Measurements from ENCODE around the gene UROC1. TPM values are rescaled to one million over a fixed set of nuclear protein-coding genes. Genes with fewer than 3 reads are reported as not detected.

The UROC1 gene
- total RNA-seq: not detected

- intact Hi-C loops (cut with micrococcal nuclease): no loop called here
- no peaks in the 10 kb centered on the region for H3K4me1 Mint-ChIP-seq (ENCODE audit: low read depth)
- CTCF ChIA-PET: no interaction called here
- DNase-seq: no peak
- H3K27me3 Mint-ChIP-seq (ENCODE audit: low read depth): peaks cover 5% of the 10 kb centered on the region
- H3K4me3 Mint-ChIP-seq: no peak within 1 kb of the TSS
- no peaks in the 10 kb centered on the region for H3K9me3 Mint-ChIP-seq
- no peak within 1 kb of the TSS for H3K27ac Mint-ChIP-seq
- no peaks in the 10 kb centered on the region for H3K36me3 Mint-ChIP-seq (ENCODE audit: low read depth)
Measured at GRCh38 chr3:126517291-126517951, at the start of gene UROC1. UROC1 (minus strand) TSS chr3:126517773; CDS start chr3:126517719, 54 bp downstream.

GRCh38 chr3:126562737-126563276 is 45.2 kb upstream of the UROC1 start:
- H3K4me1 Mint-ChIP-seq (ENCODE audit: low read depth): no peaks in the 10 kb centered on the region
- no peak overlapping the region for H3K27ac Mint-ChIP-seq
- peaks cover 2% of the 10 kb centered on the region for H3K36me3 Mint-ChIP-seq (ENCODE audit: low read depth)
- H3K9me3 Mint-ChIP-seq: peaks cover 11% of the 10 kb centered on the region
- intact Hi-C loops (cut with micrococcal nuclease): no loop called here
- no peak overlapping the region for H3K4me3 Mint-ChIP-seq
- CTCF ChIA-PET: interaction anchor here (0.6 kb wide), 1 partner anchor 96 kb away, joined by 3 read pairs; no protein-coding TSS in a partner anchor
- peaks cover 10% of the 10 kb centered on the region for H3K27me3 Mint-ChIP-seq (ENCODE audit: low read depth)
- no peak for DNase-seq

GRCh38 chr3:126558336-126559071 is 40.9 kb upstream of the UROC1 start, which contains the start of gene C3orf22:
C3orf22 (minus strand) TSS chr3:126558932; CDS start chr3:126553390, 5,542 bp downstream.
- CTCF ChIA-PET: no interaction called here
- intact Hi-C loops (cut with micrococcal nuclease): no loop called here

GRCh38 chr3:126557761-126558160 is 40.2 kb upstream of the UROC1 start:
- intact Hi-C loops (cut with micrococcal nuclease): no loop called here
- Mint-ChIP-seq H3K36me3 (ENCODE audit: low read depth) (peaks cover 2% of the 10 kb centered on the region), H3K4me3 (no peak overlapping the region), H3K4me1 (ENCODE audit: low read depth) (no peaks in the 10 kb centered on the region), H3K9me3 (peaks cover 9% of the 10 kb centered on the region), H3K27ac (no peak overlapping the region), H3K27me3 (ENCODE audit: low read depth) (peaks cover 3% of the 10 kb centered on the region)
- CTCF ChIA-PET: no interaction called here
- DNase-seq: no peak

More at GRCh38 chr3:126558336-126559071, 40.9 kb upstream of the UROC1 start, which contains the start of gene C3orf22:
- DNase-seq: no peak
- Mint-ChIP-seq H3K9me3 (peaks cover 11% of the 10 kb centered on the region), H3K4me1 (ENCODE audit: low read depth) (no peaks in the 10 kb centered on the region), H3K27ac (no peak within 1 kb of the TSS), H3K36me3 (ENCODE audit: low read depth) (peaks cover 2% of the 10 kb centered on the region), H3K27me3 (ENCODE audit: low read depth) (peaks cover 4% of the 10 kb centered on the region), H3K4me3 (no peak within 1 kb of the TSS)

DNA sequence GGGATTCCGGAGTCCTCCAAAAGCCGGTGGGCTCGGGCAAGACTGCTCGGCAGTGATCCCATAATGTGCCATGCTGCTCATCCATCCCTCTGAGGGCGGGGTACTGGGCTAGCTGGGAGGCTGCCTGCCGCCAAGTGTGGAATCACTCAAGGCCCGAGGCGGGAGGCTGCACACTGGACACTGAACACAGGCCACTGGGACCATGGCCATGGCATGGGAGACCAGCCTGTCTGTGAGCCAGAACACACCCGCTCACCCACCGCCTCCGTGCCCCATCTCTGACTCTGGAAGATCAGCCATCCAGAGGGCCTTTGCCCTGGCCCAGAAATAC is 39.8 kb upstream of the UROC1 start:
- peaks cover 2% of the 10 kb centered on the region for H3K36me3 Mint-ChIP-seq (ENCODE audit: low read depth)
- intact Hi-C loops (cut with micrococcal nuclease): no loop called here
- peaks cover 2% of the 10 kb centered on the region for H3K27me3 Mint-ChIP-seq (ENCODE audit: low read depth)
- no peak overlapping the region for H3K27ac Mint-ChIP-seq
- H3K9me3 Mint-ChIP-seq: peaks cover 5% of the 10 kb centered on the region
- CTCF ChIA-PET: no interaction called here
- H3K4me3 Mint-ChIP-seq: no peak overlapping the region
- no peaks in the 10 kb centered on the region for H3K4me1 Mint-ChIP-seq (ENCODE audit: low read depth)
- no peak for DNase-seq

DNA sequence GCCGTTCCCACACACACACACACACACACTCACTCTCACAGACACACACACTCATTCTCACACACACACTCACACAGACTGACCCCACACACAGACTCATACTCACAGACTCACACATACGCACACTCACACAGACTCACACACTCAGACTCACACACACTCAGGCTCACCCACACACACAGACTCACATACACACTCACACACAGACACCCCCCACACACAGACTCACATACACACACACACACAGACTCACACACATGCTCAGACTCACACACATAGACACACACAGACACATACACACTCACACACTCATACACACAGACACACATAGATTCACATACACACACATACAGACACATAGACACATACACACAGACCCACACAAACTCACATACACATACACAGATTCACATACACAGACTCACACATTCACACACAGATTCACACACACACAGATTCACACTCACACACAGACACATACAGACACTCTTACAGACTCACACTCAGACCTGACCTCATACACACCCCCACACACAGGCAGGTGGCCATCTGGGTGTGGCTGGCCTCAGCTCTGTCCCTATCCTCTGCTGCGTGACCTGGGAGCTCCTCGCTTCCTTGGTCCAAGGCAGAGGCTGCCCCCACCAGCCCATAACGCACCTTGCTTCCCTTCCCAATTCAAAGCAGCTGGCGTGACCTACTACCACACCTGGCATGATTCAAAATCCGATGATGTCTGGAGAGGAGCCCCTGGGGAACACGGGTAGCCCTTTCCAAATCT is 39.3 kb upstream of the UROC1 start:
- peaks cover 2% of the 10 kb centered on the region for H3K27me3 Mint-ChIP-seq (ENCODE audit: low read depth)
- intact Hi-C loops (cut with micrococcal nuclease): no loop called here
- no peak for DNase-seq
- no peak overlapping the region for H3K4me3 Mint-ChIP-seq
- no peaks in the 10 kb centered on the region for H3K4me1 Mint-ChIP-seq (ENCODE audit: low read depth)
- CTCF ChIA-PET: no interaction called here
- peaks cover 2% of the 10 kb centered on the region for H3K36me3 Mint-ChIP-seq (ENCODE audit: low read depth)
- H3K27ac Mint-ChIP-seq: no peak overlapping the region
- peaks cover 4% of the 10 kb centered on the region for H3K9me3 Mint-ChIP-seq

DNA sequence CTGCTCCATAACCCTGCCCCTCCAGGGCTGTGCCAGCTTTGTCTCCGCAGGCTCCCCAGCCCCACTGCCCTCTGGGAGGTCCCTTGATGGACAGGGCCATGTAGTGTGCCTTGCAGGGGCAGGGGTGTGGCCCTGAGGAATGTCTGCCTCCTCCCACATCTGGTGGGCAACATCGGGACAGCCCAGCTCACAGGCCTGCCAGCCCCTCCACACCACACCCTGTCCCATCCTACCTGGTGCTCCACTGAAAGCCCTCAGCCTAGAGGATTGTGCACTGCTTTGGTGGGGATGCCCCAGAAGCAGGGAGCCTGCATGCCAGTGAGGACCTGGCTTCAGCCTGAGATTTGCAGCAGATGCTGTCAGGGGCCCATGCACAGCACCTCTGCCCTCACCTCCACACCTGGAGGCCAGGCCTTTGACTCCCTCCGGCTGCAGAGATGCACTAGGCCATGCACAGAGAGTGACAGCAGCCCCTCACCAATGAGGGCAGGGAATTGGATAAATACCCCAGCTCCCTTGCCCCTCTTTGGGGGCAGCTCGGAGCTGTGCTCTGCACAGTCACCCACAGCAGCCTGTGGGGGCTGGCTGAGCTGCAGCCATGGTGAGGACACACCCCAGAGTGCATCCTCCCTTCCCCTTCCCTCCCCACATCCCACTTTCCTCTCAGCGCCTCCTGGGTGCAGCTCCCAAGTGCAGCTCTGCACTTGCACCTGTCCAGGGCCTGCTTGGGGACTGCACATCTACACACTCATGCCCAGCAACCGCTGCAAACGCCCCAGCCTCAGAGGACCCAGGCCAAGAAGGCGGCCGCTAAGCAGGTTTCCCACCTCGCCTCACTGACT is 38.4 kb upstream of the UROC1 start:
- intact Hi-C loops (cut with micrococcal nuclease): no loop called here
- Mint-ChIP-seq H3K4me3 (no peak overlapping the region), H3K27me3 (ENCODE audit: low read depth) (no peaks in the 10 kb centered on the region), H3K27ac (no peak overlapping the region), H3K9me3 (no peaks in the 10 kb centered on the region), H3K4me1 (ENCODE audit: low read depth) (no peaks in the 10 kb centered on the region), H3K36me3 (ENCODE audit: low read depth) (no peaks in the 10 kb centered on the region)
- DNase-seq: no peak
- CTCF ChIA-PET: interaction anchor here (0.6 kb wide), 1 partner anchor 500 kb away, joined by 3 read pairs; no protein-coding TSS in a partner anchor

- intact Hi-C loops (cut with micrococcal nuclease): no loop called here
- H3K4me3 Mint-ChIP-seq: no peak overlapping the region
- no peak overlapping the region for H3K27ac Mint-ChIP-seq
- H3K27me3 Mint-ChIP-seq (ENCODE audit: low read depth): no peaks in the 10 kb centered on the region
- no peaks in the 10 kb centered on the region for H3K9me3 Mint-ChIP-seq
- no peak for DNase-seq
- no peaks in the 10 kb centered on the region for H3K4me1 Mint-ChIP-seq (ENCODE audit: low read depth)
- CTCF ChIA-PET: interaction anchor here (0.6 kb wide), 1 partner anchor 501 kb away, joined by 3 read pairs; no protein-coding TSS in a partner anchor
- H3K36me3 Mint-ChIP-seq (ENCODE audit: low read depth): no peaks in the 10 kb centered on the region
Measured at GRCh38 chr3:126554560-126555525, 37.3 kb upstream of the UROC1 start.

DNA sequence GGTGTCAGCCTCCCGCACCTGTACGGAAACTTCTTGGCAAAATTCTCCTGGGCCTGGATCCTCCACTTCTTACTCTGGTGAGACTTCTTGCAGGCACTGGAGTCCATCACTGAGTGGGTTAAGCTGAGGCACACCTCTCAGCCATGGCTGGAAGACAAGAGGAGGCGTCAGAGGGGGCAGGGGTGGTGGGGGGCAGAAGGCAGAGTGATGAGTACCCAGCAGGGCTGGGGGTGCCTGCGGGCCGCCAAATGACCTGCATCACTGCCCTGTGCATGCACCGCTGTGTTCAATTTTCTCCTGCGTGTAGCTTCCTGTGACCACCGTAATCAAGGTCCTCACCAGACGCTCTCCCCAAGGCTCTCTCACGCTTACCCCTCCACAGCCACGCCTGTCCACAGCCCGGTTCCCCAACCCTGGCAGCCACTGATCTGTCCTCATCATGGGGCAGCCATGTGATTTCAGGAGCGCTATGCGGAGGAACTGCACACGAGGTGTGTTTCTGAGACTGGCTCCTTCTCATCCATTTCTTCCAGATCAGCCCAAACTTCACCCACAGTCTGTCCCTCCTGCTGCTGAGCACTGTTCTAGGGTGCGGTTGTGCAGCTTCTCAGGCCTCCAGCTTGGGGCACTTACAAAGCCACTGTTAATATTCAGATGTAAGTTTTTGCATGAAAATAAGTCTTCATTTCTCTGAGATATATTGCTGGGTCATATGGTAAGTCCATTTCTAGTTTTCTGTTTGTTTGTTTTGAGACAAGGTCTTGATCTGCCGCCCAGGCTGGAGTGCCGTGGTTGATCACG is 35.9 kb upstream of the UROC1 start:
- CTCF ChIA-PET: no interaction called here
- intact Hi-C loops (cut with micrococcal nuclease): no loop called here
- no peaks in the 10 kb centered on the region for H3K36me3 Mint-ChIP-seq (ENCODE audit: low read depth)
- H3K27ac Mint-ChIP-seq: no peak overlapping the region
- H3K4me3 Mint-ChIP-seq: no peak overlapping the region
- H3K27me3 Mint-ChIP-seq (ENCODE audit: low read depth): no peaks in the 10 kb centered on the region
- no peaks in the 10 kb centered on the region for H3K4me1 Mint-ChIP-seq (ENCODE audit: low read depth)
- no peaks in the 10 kb centered on the region for H3K9me3 Mint-ChIP-seq
- DNase-seq: no peak

DNA sequence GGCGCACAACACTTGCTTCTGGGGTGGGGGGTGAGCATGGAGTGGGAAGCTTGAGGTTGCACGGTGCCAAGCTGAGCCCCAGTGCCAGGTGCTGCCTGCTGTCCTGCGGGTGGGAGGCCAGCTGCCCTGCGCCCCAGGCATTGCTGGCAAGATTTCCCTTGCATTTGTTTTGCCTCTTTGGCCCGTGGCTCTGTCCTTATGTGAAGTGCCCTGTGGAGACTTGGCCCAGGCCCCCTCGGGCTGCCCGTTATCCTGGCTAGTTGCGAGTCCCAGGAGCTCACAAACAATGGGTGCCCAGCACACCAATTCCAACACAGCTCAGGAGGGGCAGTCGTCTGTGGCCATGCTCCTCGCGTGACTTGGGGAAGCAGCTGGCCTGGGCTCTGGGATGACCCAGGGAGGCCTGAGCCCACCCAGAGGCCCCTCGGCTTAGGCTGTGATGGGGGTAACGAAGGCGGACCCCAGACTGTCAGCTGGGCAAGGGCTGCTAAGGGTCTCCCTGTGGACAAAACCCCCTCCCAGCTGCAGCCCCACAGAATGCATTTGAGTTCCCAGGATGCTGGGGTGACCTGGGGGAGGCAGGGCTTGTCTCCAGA is 35.2 kb upstream of the UROC1 start:
- intact Hi-C loops (cut with micrococcal nuclease): no loop called here
- no peaks in the 10 kb centered on the region for H3K4me1 Mint-ChIP-seq (ENCODE audit: low read depth)

More for the DNA sequence above, 35.2 kb upstream of the UROC1 start:
- no peaks in the 10 kb centered on the region for H3K36me3 Mint-ChIP-seq (ENCODE audit: low read depth)
- no peak overlapping the region for H3K27ac Mint-ChIP-seq
- H3K4me3 Mint-ChIP-seq: no peak overlapping the region
- H3K27me3 Mint-ChIP-seq (ENCODE audit: low read depth): no peaks in the 10 kb centered on the region
- DNase-seq: no peak
- CTCF ChIA-PET: no interaction called here
- H3K9me3 Mint-ChIP-seq: no peaks in the 10 kb centered on the region

Measured in activated naive CD4-positive, alpha-beta T cell treated with anti-CD3 and anti-CD28 coated beads for 36 hours (primary cell).